Kidney glomerular epithelial cell (primary cell): Measurements from ENCODE around the gene AEBP1.
A peak's percentile ranks its signal among the peaks of the same experiment; 100 is the strongest.

Experiments used
- DNase-seq: peaks from one replicate; lab custom pipeline; 2025; lab: John Stamatoyannopoulos, UW

The AEBP1 gene

DNA sequence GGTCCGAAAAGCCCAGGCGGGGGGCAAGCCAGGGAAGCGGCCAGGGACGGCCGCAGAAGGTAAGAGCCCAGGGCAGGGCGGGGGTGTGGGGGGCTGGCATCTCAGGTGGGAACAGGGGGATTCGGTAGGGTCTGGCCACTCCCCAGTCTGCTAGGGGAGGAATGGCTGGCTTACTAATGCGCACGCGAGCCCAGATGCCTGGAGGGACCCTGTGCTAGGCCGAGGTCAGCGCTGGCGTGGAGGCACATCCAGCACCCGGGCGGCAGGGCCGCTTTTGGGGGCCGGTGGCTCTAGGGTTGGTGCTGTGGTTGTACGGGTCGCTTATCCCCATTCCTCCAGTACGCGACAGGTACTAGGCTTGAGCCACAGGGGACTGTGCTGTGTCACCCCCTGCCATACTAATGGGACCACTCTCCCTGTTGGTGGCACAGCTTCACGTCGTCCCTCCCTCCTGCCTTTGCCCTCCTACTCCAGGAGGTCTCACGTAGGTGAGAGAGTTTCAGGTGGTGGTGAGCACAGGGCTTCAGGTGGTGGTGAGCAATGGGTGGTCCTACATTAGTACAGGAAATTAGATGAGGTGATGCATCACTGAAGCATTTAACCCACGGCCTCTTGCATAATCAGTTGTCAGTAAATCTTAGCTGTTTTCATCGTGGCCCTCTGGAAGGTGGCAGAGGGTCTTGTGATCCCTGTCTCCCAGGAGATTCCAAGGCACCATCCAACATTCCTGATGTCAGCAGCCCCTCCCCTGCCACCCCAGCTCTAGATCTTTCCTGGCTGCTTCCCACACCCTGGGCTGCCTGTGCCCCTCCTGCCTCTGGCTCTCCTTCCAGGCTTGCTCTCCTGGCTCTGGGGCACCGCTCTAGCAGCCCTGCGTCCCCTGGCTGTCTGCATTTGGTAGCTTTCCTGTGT is 971 bp downstream of the AEBP1 start:
- DNase-seq: peak; percentile 72

- DNase-seq: no peak
Measured at GRCh38 chr7:44105832-44106231, 1.7 kb downstream of the AEBP1 start.

DNA sequence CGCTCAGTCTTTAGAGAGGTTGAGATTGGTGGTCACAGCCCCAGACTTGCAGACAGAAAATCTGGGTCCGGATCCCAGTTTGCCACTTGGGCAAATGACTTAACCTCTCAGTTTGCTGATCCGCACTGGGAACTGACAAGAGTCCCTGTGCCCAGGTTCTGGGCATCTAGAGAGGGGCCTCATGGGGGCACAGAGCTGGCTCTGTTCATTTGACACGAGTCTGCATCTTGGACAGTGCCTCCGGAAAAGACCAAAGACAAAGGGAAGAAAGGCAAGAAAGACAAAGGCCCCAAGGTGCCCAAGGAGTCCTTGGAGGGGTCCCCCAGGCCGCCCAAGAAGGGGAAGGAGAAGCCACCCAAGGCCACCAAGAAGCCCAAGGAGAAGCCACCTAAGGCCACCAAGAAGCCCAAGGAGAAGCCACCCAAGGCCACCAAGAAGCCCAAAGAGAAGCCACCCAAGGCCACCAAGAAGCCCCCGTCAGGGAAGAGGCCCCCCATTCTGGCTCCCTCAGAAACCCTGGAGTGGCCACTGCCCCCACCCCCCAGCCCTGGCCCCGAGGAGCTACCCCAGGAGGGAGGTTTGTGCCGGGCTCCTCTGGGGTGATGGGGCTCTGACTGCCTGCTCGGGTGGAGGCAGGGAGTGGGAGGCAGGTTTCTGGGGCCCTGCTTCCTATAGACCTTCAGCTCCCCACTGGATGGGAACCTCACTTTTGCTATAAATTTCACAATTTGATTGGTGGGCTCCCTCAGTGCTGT is 2.3 kb downstream of the AEBP1 start:
- no peak for DNase-seq

DNA sequence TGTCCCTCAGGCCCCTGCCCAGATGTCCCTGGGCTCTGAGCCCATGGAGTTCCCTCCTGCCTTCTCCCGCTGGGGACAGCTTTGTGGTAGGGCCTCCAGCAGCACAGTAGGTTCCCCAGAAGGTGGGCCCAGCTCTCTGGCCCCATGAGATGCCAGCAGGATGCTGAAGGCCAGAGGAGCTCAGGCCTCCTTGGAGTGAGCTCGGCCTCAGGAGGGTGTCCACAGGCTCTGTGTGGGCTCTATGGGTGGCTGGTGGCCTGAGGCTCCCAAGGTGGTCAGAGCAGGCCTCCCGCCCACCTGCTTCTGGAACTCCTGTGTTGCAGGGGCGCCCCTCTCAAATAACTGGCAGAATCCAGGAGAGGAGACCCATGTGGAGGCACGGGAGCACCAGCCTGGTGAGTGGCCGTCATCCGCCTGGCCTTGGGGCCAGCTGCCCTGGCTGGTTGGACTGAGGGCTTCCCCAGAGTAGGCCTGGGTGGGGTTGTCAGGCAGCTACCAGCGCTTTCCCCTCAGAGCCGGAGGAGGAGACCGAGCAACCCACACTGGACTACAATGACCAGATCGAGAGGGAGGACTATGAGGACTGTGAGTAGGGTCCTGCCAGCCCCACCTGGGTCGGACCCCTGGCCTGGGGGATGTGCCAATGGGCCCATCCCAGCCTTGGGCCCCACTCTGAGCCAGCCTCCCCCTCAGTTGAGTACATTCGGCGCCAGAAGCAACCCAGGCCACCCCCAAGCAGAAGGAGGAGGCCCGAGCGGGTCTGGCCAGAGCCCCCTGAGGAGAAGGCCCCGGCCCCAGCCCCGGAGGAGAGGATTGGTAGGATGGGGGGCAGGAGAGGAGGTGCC is 3.2 kb downstream of the AEBP1 start:
- DNase-seq: no peak

DNA sequence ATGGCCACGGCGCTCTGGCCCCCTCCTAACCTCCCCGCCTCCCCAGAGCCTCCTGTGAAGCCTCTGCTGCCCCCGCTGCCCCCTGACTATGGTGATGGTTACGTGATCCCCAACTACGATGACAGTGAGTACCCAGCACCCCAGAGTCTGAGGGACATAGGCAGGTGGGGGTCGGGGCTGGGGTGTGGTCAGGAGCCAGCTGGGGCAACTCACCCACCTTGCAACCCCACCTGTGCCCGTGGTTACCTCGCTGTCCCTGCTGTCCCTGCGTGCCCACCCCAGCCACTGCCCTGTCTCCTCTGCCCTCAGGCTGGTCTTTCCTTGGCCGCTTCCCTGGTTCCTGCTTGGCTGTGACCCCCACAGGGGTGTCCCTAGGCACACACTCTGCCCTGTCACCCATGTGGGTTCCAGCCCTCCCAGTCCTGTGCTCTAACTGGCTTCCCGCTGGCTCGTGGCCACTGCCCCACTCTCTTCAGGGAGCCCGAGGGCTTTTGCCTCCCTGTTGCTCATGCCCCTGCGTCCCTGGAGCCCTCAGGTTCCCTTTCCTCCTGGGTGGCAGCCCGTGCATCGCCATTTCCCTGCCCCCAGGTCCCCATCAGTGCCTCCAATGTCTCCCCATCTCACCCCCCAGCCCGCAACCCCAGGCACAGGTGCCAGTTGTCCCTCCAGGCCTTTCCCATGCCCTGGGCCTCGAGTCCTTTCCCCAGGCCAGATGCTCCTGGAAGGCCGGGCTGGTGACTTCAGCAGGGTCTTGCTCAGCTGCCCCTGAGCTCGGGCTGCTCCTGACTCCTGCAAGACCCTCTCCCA is 4.0 kb downstream of the AEBP1 start:
- no peak for DNase-seq

DNA sequence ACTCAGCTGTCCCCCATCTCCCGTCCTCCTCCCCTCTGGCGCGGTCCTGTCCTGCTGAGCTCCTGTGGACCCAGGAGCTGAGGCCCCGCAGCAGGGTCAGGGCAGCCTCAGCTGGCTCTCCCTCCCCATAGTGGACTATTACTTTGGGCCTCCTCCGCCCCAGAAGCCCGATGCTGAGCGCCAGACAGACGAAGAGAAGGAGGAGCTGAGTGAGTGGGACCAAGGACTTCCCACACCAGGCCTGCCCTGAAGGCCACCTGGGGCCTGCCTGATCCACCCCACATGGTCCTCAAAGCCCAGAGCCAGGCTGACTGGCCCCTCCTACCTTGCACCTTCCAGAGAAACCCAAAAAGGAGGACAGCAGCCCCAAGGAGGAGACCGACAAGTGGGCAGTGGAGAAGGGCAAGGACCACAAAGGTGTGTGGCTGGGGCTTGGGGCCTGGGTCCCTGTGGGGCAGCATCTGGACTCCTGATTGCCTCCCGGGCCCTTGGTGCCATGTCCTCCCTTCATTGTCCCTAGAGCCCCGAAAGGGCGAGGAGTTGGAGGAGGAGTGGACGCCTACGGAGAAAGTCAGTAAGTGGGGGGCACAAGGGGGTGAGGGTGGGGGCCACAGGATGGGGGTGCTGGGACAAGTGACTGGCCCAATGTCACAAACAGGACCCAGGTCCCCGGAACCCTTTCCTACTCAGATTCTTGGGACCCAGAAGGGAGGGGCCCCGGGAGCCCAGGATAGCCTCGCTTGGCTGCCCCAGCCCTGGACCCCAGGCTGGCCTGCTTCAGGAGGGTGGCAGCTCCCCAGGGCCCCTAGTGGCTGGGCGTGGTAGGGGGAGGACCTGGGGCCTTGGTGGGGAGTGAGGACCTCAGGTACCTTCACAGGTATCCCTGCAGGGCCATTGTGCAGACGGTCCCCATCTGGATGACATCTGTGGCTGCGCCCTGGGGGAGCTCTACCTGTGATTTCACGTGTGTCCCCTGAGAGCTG is 4.9 kb downstream of the AEBP1 start:
- DNase-seq: no peak

DNA sequence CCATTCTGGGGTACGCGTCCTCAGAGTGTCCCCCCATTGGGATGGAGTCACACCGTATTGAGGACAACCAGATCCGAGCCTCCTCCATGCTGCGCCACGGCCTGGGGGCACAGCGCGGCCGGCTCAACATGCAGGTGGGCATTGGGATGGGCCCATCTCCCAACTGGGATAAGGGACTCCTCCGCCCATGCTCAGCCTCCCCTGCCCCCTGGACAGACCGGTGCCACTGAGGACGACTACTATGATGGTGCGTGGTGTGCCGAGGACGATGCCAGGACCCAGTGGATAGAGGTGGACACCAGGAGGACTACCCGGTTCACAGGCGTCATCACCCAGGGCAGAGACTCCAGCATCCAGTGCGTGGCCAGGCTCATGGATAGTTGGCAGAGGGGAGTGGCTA is 5.8 kb downstream of the AEBP1 start:
- DNase-seq: no peak

GRCh38 chr7:44110719-44111635 is 6.8 kb downstream of the AEBP1 start:
- DNase-seq: no peak

GRCh38 chr7:44111761-44112160 is 7.6 kb downstream of the AEBP1 start:
- no peak for DNase-seq

- DNase-seq: no peak
Measured at GRCh38 chr7:44112231-44112996, 8.3 kb downstream of the AEBP1 start.

GRCh38 chr7:44112997-44113763 is 9.0 kb downstream of the AEBP1 start:
- no peak for DNase-seq

DNA sequence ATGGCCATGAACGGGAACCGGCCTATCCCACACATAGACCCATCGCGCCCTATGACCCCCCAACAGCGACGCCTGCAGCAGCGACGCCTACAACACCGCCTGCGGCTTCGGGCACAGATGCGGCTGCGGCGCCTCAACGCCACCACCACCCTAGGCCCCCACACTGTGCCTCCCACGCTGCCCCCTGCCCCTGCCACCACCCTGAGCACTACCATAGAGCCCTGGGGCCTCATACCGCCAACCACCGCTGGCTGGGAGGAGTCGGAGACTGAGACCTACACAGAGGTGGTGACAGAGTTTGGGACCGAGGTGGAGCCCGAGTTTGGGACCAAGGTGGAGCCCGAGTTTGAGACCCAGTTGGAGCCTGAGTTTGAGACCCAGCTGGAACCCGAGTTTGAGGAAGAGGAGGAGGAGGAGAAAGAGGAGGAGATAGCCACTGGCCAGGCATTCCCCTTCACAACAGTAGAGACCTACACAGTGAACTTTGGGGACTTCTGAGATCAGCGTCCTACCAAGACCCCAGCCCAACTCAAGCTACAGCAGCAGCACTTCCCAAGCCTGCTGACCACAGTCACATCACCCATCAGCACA is 9.7 kb downstream of the AEBP1 start:
- DNase-seq: no peak

GRCh38 chr7:44114586-44115310 is 10.6 kb downstream of the AEBP1 start:
- DNase-seq: no peak

DNA sequence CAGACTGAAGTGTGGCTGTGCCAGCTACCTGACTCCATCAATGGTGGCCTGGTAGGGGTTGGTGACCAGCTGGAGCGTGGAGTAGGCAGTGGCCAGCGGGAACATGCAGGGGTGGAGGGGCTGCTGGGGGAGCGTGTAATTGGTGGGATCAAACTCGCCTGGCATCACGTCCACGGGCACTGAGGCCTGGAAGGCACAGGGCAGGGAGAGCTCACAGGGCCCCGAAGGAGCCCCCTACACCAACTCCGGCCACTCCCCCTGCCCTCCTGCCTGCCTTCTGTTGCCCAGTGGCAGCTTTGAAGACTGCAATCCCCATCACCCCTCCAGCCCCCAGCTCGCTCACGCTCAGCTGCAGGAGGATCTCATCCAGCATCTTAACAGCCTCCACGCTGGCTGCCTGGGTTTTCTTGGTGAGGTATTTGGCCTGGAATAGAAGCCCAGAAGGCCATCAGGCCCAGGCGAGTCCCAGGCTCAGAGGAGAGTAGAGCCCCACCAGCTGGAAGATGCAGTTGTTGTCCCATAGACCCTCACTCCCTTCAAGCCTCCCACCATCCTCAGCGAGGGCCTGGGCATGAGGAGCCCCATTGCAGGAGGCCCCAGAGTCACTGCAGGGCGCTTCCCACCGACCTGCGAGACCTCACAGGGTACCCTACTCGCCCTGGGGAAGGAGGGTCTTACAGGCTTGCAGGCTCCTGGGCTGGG is 12.1 kb downstream of the AEBP1 start:
- DNase-seq: no peak

- DNase-seq: no peak
Measured at GRCh38 chr7:44116789-44117666, 12.9 kb downstream of the AEBP1 start.
